Measurements from ENCODE around the gene KDM4B.

Gene KDM4B

GRCh38 chr19:5078666-5079065 lies 109.8 kb downstream of the KDM4B start:
- TF ChIP-seq CTCF (IDR thresholded peaks at IDR 0.05): no peak
- Histone ChIP-seq H3K27ac (no peak overlapping the region), H3K4me3 (no peak overlapping the region)
- no peak for DNase-seq (ENCODE audit: low spot score)

GRCh38 chr19:5079071-5079774 lies 110.3 kb downstream of the KDM4B start:
- no peak overlapping the region for H3K27ac ChIP-seq
- DNase-seq (ENCODE audit: low spot score): no peak
- no peak for TF ChIP-seq CTCF (IDR thresholded peaks at IDR 0.05)

GRCh38 chr19:5080030-5080654 lies 111.2 kb downstream of the KDM4B start:
- no peak for TF ChIP-seq CTCF (IDR thresholded peaks at IDR 0.05)
- Histone ChIP-seq H3K4me3 (no peak overlapping the region), H3K27ac (no peak overlapping the region)
- no peak for DNase-seq (ENCODE audit: low spot score)

More at GRCh38 chr19:5079071-5079774, 110.3 kb downstream of the KDM4B start:
- no peak overlapping the region for H3K4me3 ChIP-seq

DNA sequence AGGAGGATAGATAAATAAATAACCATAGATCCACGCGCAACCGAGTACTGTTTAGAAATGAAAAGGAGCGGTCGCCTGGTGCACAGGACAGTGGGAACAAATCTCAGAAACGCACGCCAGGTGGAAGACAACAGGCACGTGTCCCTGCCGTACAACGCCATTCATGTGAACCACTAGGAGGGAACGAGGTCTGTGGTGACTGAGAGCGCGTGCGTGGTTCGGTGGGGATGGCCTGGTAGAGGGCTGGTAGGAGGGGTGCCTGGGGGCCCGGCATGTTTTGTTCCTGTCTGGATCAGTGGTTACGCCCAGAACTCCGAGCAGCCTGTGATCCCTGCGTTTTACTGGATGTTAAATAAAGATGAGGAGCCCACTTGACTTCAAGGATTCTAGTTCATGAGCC lies 111.9 kb downstream of the KDM4B start:
- TF ChIP-seq CTCF (IDR thresholded peaks at IDR 0.05): no peak
- DNase-seq (ENCODE audit: low spot score): no peak
- Histone ChIP-seq H3K27ac (no peak overlapping the region), H3K4me3 (no peak overlapping the region)

DNA sequence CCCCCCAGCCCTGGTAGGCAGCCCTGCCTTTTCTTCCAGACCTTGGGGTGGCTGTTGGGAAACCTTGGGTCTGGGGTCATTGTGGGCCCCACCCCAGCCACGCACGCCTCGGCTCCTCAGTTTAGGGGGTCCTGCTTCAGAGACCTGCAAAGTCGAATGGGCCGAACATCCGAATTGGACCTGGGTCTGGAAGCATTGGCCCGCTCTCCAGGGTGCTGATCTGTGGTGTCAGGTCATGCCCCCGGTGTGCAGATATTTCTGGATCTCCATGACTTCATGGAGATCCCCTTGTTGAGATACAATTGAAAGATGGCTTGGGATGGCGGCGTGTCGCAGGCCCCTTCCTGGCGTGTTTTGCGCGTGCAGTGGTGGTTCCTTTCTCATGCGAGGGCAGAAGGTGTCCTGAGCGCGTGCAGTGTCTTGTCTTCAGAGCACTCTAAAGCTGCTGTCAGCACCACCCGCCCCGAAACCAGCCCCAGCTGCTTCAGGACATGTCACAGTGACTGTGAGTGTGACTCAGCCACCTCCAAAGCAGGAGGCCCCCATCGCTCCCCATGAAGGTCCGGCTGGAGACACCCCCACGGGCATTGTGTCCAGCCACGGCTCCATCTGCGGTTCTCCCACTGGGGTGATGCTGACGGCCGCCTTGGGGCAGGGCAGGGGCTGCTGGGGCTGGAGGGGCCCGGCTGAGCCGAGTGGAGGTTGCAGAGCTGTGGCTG lies 112.7 kb downstream of the KDM4B start:
- DNase-seq (ENCODE audit: low spot score): no peak
- Histone ChIP-seq H3K4me3 (no peak overlapping the region), H3K27ac (no peak overlapping the region)
- TF ChIP-seq CTCF (IDR thresholded peaks at IDR 0.05): no peak

DNA sequence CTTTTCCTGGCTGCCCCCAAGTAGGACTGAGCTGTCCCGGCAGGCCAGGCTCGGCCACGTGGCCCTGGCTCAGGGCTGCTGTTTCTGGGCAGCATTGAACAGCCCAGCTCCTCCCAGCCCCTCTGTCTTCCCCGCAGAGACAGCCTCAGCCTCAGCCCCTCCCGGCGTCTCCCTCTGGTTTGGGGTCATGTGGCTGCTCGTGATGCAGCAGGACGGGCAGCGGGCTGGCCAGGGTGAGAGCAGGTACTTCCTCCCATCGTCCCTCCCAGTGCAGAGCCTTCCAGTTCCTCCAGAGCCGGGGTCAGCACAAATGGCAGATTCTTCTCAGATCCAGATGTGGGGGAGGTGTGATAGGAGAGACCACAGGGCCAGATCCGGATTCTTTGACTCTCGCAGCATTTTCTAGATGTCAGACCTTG lies 114.6 kb downstream of the KDM4B start:
- Histone ChIP-seq H3K4me3 (no peak overlapping the region), H3K27ac (peak overlapping the region in 1 of 2 donors; percentile 54)
- no peak for DNase-seq (ENCODE audit: low spot score)
- no peak for TF ChIP-seq CTCF (IDR thresholded peaks at IDR 0.05)
